Measurements from ENCODE around the gene GRK4.

DNA sequence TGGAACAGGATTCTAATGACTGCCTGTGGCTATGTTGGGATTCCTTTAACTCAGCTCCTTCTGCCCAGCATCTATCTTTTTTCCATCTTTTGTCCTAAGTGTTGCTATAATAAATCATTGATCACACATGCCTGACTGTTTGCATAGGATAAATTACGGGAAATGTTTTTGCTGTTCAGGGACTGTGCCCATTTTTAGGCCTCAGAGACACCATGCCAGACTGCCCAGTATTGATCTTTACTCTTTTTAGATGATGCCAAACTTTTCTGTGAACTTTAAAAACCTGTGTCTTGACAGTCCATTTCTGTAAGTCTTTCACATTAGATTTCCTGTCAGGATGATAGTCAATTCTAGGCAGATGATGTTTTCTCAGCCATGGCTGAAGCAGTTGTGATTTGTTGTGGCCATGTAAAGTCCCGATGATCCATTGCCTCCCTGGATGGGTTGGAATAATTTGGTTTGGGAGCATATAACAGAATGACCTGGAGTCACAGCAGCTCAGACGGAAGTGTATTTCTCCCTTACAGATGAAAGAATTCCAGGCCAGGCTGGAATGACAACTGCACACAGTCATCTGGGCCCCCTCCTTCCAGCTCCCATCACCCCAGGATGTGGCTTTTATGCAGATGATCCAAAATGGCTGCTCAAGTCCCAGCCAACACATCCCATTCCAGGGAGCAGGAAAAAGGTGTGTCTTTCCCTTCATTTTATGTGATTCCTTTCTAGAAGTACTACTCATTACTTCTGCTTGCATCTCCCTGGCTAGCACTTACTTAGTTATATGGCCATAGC lies 107.5 kb downstream of the GRK4 start:
- no peak for TF ChIP-seq POLR2A (IDR thresholded peaks at IDR 0.05; ENCODE audit: low read depth, low read length)
- no peak for TF ChIP-seq POLR2AphosphoS5 (IDR thresholded peaks at IDR 0.05; ENCODE audit: low read depth, low read length)
- no peak for TF ChIP-seq TAF1 (IDR thresholded peaks at IDR 0.05; ENCODE audit: low read depth, low read length)
- no peak for TF ChIP-seq SPI1 (IDR thresholded peaks at IDR 0.05; ENCODE audit: low read depth, low read length)
- TF ChIP-seq POU2F2 (IDR thresholded peaks at IDR 0.05; ENCODE audit: low read depth, low read length): no peak
- TF ChIP-seq PAX5 (IDR thresholded peaks at IDR 0.05; ENCODE audit: insufficient read depth, low read length, severe bottlenecking): no peak
